ENCODE measurements around the gene RTTN.
A peak's percentile ranks its signal among the peaks of the same experiment; 100 is the strongest.

RTTN gene

DNA sequence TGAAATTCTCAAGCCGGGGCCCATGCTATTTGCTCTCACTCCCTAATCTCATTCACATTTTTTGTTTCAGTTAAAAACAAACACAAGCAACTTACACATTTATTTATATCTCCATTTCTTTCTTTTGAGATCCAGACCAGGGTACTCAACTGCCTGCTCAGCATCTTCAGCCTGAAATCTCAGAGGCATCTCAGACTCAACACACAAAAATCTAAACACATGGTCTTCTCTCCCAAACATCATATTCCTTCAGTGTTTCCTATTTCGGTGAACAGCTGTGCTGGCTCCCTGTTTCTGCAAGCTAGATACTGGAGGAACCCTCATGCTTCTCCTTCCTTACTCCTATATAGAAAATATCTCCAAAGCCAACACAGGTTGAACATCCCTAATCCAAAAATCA is 11.3 kb upstream of the RTTN start:
- intact Hi-C loops (cut with DNase I): no loop called here
- DNase-seq: no peak

GRCh38 chr18:70207181-70207580 is 1.7 kb upstream of the RTTN start:
- intact Hi-C loops (cut with DNase I): loop anchor here (2.0 to 5.0 kb wide), 2 partner anchors 82 to 225 kb away; partner anchors contain the start of gene SOCS6
- DNase-seq: peak in 9 of 42 donors; percentile 3 to 50 (median 17)

DNA sequence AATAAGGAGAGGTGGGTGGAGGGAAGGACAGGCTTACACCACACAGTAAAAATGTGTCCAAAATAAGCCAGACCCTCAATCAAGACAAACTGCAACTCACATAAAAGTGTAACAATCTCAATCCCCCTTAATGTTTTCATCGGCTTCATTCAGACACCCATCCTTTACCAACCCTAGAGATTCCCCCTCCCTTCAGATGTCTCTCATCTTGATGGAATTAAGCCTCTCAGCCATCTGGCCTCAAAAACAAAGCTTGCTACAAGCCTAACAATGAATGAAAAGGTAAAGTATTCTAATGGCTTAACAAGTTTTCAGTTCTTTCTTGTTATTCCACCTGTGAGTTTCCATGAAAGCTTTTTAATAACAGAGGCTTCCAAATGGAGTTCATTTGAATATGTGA is 5.2 kb downstream of the RTTN start:
- intact Hi-C loops (cut with DNase I): no loop called here
- no peak for DNase-seq

- DNase-seq: no peak
- intact Hi-C loops (cut with DNase I): no loop called here
These were observed 7.6 kb downstream of the RTTN start for GRCh38 chr18:70197844-70198243.

GRCh38 chr18:70197026-70197425 is 8.5 kb downstream of the RTTN start:
- DNase-seq: no peak
- intact Hi-C loops (cut with DNase I): no loop called here

- DNase-seq: peak in 28 of 42 donors; percentile 11 to 76 (median 47)
- intact Hi-C loops (cut with DNase I): no loop called here
These were observed 9.5 kb downstream of the RTTN start for GRCh38 chr18:70195852-70196434.

DNA sequence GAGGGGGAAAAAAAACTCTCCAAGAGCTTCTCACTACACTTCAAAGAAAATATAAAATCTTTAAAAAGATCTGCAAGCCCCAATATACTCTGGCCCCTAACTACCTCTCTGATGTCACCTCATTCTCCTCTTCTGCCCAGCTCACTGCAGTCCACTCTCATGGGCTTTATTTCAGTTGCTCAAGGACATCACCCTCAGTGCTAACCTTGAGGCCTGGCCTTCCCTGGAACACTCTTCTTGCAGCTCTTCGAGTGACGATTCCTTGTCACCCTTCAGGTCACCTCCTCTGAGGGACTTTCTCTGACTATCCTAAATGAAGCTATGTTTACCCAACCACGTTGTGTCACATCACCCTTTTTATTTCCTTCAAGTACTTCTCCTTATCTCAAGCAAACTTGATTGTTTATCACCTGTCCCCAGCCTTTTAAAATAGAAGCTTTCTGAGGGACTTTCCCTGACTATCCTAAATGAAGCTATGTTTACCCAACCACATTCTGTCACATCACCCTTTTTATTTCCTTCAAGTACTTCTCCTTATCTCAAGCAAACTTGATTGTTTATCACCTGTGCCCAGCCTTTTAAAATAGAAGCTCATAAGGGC is 10.4 kb downstream of the RTTN start:
- intact Hi-C loops (cut with DNase I): no loop called here
- no peak for DNase-seq

GRCh38 chr18:70194227-70194890 is 11.1 kb downstream of the RTTN start:
- no peak for DNase-seq
- intact Hi-C loops (cut with DNase I): no loop called here

GRCh38 chr18:70190529-70190928 is 15.0 kb downstream of the RTTN start:
- no peak for DNase-seq
- intact Hi-C loops (cut with DNase I): no loop called here

DNA sequence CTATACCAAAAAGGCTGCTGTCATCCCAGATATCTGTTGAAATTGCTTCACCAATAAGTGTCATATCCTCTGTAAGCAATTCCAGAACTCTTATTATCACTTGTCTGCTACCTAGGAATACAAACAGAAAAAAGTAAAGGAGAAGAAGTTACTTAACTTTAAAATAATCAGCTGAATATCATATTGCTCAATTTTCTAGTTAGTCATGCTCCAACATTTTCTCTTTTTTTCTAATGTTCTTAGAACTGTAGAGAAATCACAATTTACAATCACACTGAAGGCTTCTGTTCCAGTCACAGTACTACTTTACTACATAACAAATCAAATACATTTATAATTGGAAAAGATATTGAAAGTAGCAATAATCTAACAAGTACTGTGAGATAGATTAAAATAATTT is 17.4 kb downstream of the RTTN start:
- intact Hi-C loops (cut with DNase I): no loop called here
- DNase-seq: no peak

GRCh38 chr18:70183441-70183840 is 22.0 kb downstream of the RTTN start:
- no peak for DNase-seq
- intact Hi-C loops (cut with DNase I): no loop called here

- DNase-seq: no peak
- intact Hi-C loops (cut with DNase I): no loop called here
These were observed 22.9 kb downstream of the RTTN start for GRCh38 chr18:70182548-70182947.

- intact Hi-C loops (cut with DNase I): no loop called here
- DNase-seq: no peak
These were observed 23.8 kb downstream of the RTTN start for GRCh38 chr18:70181725-70182124.

DNA sequence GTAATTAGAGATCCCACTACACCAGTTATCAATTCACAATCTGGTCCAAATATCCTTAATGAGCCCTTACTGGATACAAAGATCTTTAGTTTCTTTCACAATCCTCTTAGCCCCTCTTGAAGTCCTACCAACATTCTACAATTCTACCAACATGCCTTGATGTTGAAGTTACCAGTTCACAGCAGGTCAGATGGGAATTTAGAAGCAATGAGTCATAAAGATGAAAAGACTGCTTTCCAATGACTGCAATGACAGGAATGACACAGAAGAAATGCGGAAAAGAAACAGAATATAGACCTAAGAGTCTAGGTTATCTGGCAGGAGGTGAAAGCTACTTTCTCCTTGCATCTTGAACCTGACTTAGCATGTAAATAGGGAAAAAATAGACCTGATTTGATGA is 24.5 kb downstream of the RTTN start:
- intact Hi-C loops (cut with DNase I): no loop called here
- DNase-seq: no peak

- intact Hi-C loops (cut with DNase I): no loop called here
- no peak for DNase-seq
These were observed 28.9 kb downstream of the RTTN start for GRCh38 chr18:70176537-70176936.

- DNase-seq: no peak
- intact Hi-C loops (cut with DNase I): no loop called here
These were observed 30.3 kb downstream of the RTTN start for GRCh38 chr18:70175216-70175615.

- intact Hi-C loops (cut with DNase I): no loop called here
- no peak for DNase-seq
These were observed 33.3 kb downstream of the RTTN start for GRCh38 chr18:70172225-70172624.

GRCh38 chr18:70169747-70170146 is 35.7 kb downstream of the RTTN start:
- intact Hi-C loops (cut with DNase I): no loop called here
- DNase-seq: no peak

GRCh38 chr18:70166668-70167067 is 38.8 kb downstream of the RTTN start:
- no peak for DNase-seq
- intact Hi-C loops (cut with DNase I): no loop called here

DNA sequence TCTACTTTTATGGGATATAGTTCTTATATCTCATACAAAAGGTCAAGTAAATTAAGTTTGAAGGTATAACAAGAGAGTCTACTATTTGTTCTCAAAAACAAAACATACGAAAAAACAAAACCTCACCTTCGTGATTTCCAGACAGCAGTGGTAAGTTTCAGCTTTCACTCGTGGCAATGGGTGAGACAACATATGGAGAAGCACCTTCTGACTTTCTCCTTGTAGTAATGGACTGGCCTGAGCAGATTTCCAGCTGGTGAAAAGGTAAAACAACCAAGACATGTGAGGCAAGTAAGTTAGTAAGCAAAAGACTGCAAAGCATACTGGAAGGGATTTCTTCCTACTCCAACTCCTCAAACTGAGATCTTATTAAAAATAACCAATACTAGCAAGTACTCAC is 39.6 kb downstream of the RTTN start:
- intact Hi-C loops (cut with DNase I): no loop called here
- DNase-seq: no peak

Measured in head of caudate nucleus (tissue), 42 donors.